ENCODE measurements around the gene DOCK10. TPM values are rescaled to one million over a fixed set of nuclear protein-coding genes. Genes with fewer than 3 reads are reported as not detected.

The DOCK10 gene
- total RNA-seq, 2 donors from 2014 or later, result 2.0 to 3.4 TPM

- H3K27ac ChIP-seq, result no peak overlapping the region
- 61 to 74% methylated on average over 2 of the region's 2 CpGs for WGBS, 2 donors
- intact Hi-C loops (cut with DNase I), result no loop called here
- H3K4me3 ChIP-seq, result no peak overlapping the region
- no peak for DNase-seq
- H3K27me3 ChIP-seq, result no peaks in the 10 kb centered on the region
- no peak for ATAC-seq
- no peaks in the 10 kb centered on the region for H3K9me3 ChIP-seq
- no peak for TF ChIP-seq CTCF (IDR thresholded peaks at IDR 0.05)
- TF ChIP-seq POLR2A (IDR thresholded peaks at IDR 0.05), result no peak
- H3K36me3 ChIP-seq (replicated peaks in 1 of 2; ENCODE audit: insufficient read depth in 1 of 2, low read depth in 2 of 2), result no peaks in the 10 kb centered on the region
- H3K4me1 ChIP-seq, result peaks cover 5% of the 10 kb centered on the region
Observed at GRCh38 chr2:224941960-224942359, 100.3 kb downstream of the DOCK10 start.

GRCh38 chr2:224940618-224941017 lies 101.7 kb downstream of the DOCK10 start:
- Histone ChIP-seq H3K9me3 (no peaks in the 10 kb centered on the region), H3K4me3 (no peak overlapping the region), H3K27me3 (no peaks in the 10 kb centered on the region), H3K4me1 (peaks cover 5% of the 10 kb centered on the region), H3K36me3 (replicated peaks in 1 of 2; ENCODE audit: insufficient read depth in 1 of 2, low read depth in 2 of 2) (no peaks in the 10 kb centered on the region), H3K27ac (no peak overlapping the region)
- TF ChIP-seq CTCF (IDR thresholded peaks at IDR 0.05) (no peak), POLR2A (IDR thresholded peaks at IDR 0.05) (no peak)
- ATAC-seq (no peak), DNase-seq (no peak)
- WGBS, 2 donors, result 91 to 93% methylated on average over 3 of the region's 3 CpGs
- intact Hi-C loops (cut with DNase I), result no loop called here

- Histone ChIP-seq H3K27me3 (no peaks in the 10 kb centered on the region), H3K27ac (no peak overlapping the region), H3K9me3 (no peaks in the 10 kb centered on the region), H3K4me3 (no peak overlapping the region), H3K36me3 (replicated peaks in 1 of 2; ENCODE audit: insufficient read depth in 1 of 2, low read depth in 2 of 2) (no peaks in the 10 kb centered on the region), H3K4me1 (peaks cover 5% of the 10 kb centered on the region)
- TF ChIP-seq CTCF (IDR thresholded peaks at IDR 0.05) (no peak), POLR2A (IDR thresholded peaks at IDR 0.05) (no peak)
- WGBS, 2 donors, result 15 to 16% methylated on average over 6 of the region's 6 CpGs
- ATAC-seq (no peak), DNase-seq (no peak)
- intact Hi-C loops (cut with DNase I), result no loop called here
Observed at GRCh38 chr2:224938651-224939182, 103.6 kb downstream of the DOCK10 start.

- TF ChIP-seq CTCF (IDR thresholded peaks at IDR 0.05) (no peak), POLR2A (IDR thresholded peaks at IDR 0.05) (no peak)
- ATAC-seq (no peak), DNase-seq (no peak)
- no peak overlapping the region for H3K4me3 ChIP-seq
- WGBS, 2 donors, result 71 to 77% methylated on average over 5 of the region's 5 CpGs
- no peaks in the 10 kb centered on the region for H3K27me3 ChIP-seq
- no peak overlapping the region for H3K27ac ChIP-seq
- no peaks in the 10 kb centered on the region for H3K9me3 ChIP-seq
- H3K4me1 ChIP-seq, result peaks cover 5% of the 10 kb centered on the region
- intact Hi-C loops (cut with DNase I), result no loop called here
- no peaks in the 10 kb centered on the region for H3K36me3 ChIP-seq (replicated peaks in 1 of 2; ENCODE audit: insufficient read depth in 1 of 2, low read depth in 2 of 2)
Observed at GRCh38 chr2:224937887-224938286, 104.4 kb downstream of the DOCK10 start.

GRCh38 chr2:224934526-224935188 lies 107.6 kb downstream of the DOCK10 start:
- intact Hi-C loops (cut with DNase I), result no loop called here
- no peak overlapping the region for H3K27ac ChIP-seq
- H3K4me1 ChIP-seq, result peaks cover 5% of the 10 kb centered on the region
- no peaks in the 10 kb centered on the region for H3K36me3 ChIP-seq (replicated peaks in 1 of 2; ENCODE audit: insufficient read depth in 1 of 2, low read depth in 2 of 2)
- H3K27me3 ChIP-seq, result no peaks in the 10 kb centered on the region
- WGBS, 2 donors, result 64 to 66% methylated on average over 5 of the region's 5 CpGs
- H3K9me3 ChIP-seq, result no peaks in the 10 kb centered on the region
- ATAC-seq (no peak), DNase-seq (no peak)
- no peak overlapping the region for H3K4me3 ChIP-seq
- no peak for TF ChIP-seq POLR2A (IDR thresholded peaks at IDR 0.05)
- no peak for TF ChIP-seq CTCF (IDR thresholded peaks at IDR 0.05)
